Peyer's patch (tissue), 4 donors: ENCODE data around the gene FAM120B.

ENCODE experiments used
- CTCF ChIP-seq, 6 experiments: fragments of 450-650 bp in 4 of 6; fragments of 200-600 bp in 2 of 6; sonication (generic) in 1 of 6; IDR thresholded peaks; one replicate each; pipeline ENCODE4 v1.5.1; 2017 to 2019; ENCODE audit warnings: antibody characterized with exemption in 6 of 6, mild to moderate bottlenecking in 3 of 6, moderate library complexity in 1 of 6
- POLR2A ChIP-seq, 2 donors: fragments of 450-650 bp; IDR thresholded peaks; one replicate each; pipeline ENCODE4 v1.5.1; 2017; ENCODE audit warnings: antibody characterized with exemption in 2 of 2, mild to moderate bottlenecking in 2 of 2, moderate library complexity in 2 of 2

GRCh38 chr6:170452767-170453545 is 146.4 kb downstream of the FAM120B start:
- TF ChIP-seq CTCF (IDR thresholded peaks at IDR 0.05) = no peak
- no peak for TF ChIP-seq POLR2A (IDR thresholded peaks at IDR 0.05)
